SU-DHL-6 (cell line): Measurements from ENCODE around the gene DGKG.

Experiments used
- H2AFZ ChIP-seq: fragments of 200-600 bp; sonication (generic); 2 replicates; pipeline ENCODE4 v1.6.1; 2014; ENCODE audit warnings: low read depth, mild to moderate bottlenecking, moderate library complexity, mixed read lengths, antibody characterized with exemption, low read length; ENCODE audit not compliant: severe bottlenecking
- H3F3A ChIP-seq: fragments of 200-600 bp; shearing (Covaris generic); 2 replicates; pipeline ENCODE4 v1.6.0; 2016; ENCODE audit warnings: antibody characterized with exemption, mild to moderate bottlenecking; ENCODE audit not compliant: insufficient read depth
- H3K27ac ChIP-seq: fragments of 200-600 bp; sonication (generic); 2 replicates; pipeline ENCODE4 v1.5.1; 2016; ENCODE audit warnings: low read depth, mild to moderate bottlenecking, low read length, moderate library complexity, mixed read lengths
- H3K27me3 ChIP-seq: fragments of 200-600 bp; sonication (generic), shearing (Covaris generic); 2 replicates; pipeline ENCODE4 v1.6.0; 2014; ENCODE audit warnings: mild to moderate bottlenecking, low read length
- H3K36me3 ChIP-seq: fragments of 200-600 bp; sonication (generic); 2 replicates; pipeline ENCODE4 v1.6.1; 2014; ENCODE audit warnings: mild to moderate bottlenecking, low read length, mixed read lengths
- H3K4me2 ChIP-seq: fragments of 300-600, 200-600 bp; shearing (Covaris generic), sonication (generic); 2 replicates; pipeline ENCODE4 v1.6.0; 2014; ENCODE audit warnings: low read length, low read depth, mild to moderate bottlenecking; ENCODE audit not compliant: poor library complexity, severe bottlenecking
- H3K4me3 ChIP-seq: fragments of 200-600 bp; sonication (generic); 2 replicates; pipeline ENCODE4 v1.5.1; 2014; ENCODE audit warnings: antibody characterized with exemption, low read length, mild to moderate bottlenecking, mixed read lengths; ENCODE audit not compliant: insufficient read depth, poor library complexity, severe bottlenecking
- H3K79me2 ChIP-seq: fragments of 200-600 bp; sonication (generic); 2 replicates; pipeline ENCODE4 v1.6.1; 2014; ENCODE audit warnings: mild to moderate bottlenecking, low read length, moderate library complexity; ENCODE audit not compliant: insufficient read depth
- H3K9ac ChIP-seq: fragments of 200-600 bp; sonication (generic); 2 replicates; pipeline ENCODE4 v1.7.0; 2014; ENCODE audit warnings: mild to moderate bottlenecking, low read length
- H3K9me2 ChIP-seq: fragments of 200-600 bp; sonication (generic); replicated peaks from 2 replicates; pipeline ENCODE4 v1.6.1; 2014; ENCODE audit warnings: low read length; ENCODE audit not compliant: insufficient read depth
- H3K9me3 ChIP-seq: fragments of 200-600 bp; sonication (generic); 2 replicates; pipeline ENCODE4 v1.6.1; 2014; ENCODE audit warnings: low read length, mixed read lengths; ENCODE audit not compliant: insufficient read depth
- H4K20me1 ChIP-seq: fragments of 200-600 bp; sonication (generic); 2 replicates; pipeline ENCODE4 v1.6.1; 2014; ENCODE audit warnings: low read depth, mild to moderate bottlenecking, antibody characterized with exemption, low read length, moderate library complexity, mixed read lengths
- CTCF ChIP-seq: fragments of 200-600 bp; sonication (generic); IDR thresholded peaks from one replicate; pipeline ENCODE4 v1.5.1; 2017; ENCODE audit warnings: antibody characterized with exemption, mild to moderate bottlenecking, low read length, moderate library complexity; ENCODE audit not compliant: insufficient read depth, poor library complexity, severe bottlenecking
- EZH2phosphoT487 ChIP-seq: fragments of 200-600 bp; sonication (generic), shearing (Covaris generic); conservative IDR thresholded peaks from 2 replicates; pipeline ENCODE4 v1.6.1; 2018; ENCODE audit warnings: mild to moderate bottlenecking, antibody characterized with exemption, low read length, moderate library complexity, mixed read lengths

DGKG gene

GRCh38 chr3:186127463-186127862 lies 234.6 kb downstream of the DGKG start:
- Histone ChIP-seq H3K27ac (no peak overlapping the region), H3K4me2 (no peak overlapping the region), H2AFZ (no peak overlapping the region), H3K4me3 (no peak overlapping the region), H3K9me2 (no peaks in the 10 kb centered on the region), H4K20me1 (no peaks in the 10 kb centered on the region), H3K9me3 (no peaks in the 10 kb centered on the region), H3F3A (no peaks in the 10 kb centered on the region), H3K9ac (no peak overlapping the region), H3K27me3 (no peaks in the 10 kb centered on the region), H3K79me2 (no peaks in the 10 kb centered on the region), H3K36me3 (no peaks in the 10 kb centered on the region)
- no peak for TF ChIP-seq EZH2phosphoT487
- no peak for TF ChIP-seq CTCF

GRCh38 chr3:186125118-186125517 lies 236.9 kb downstream of the DGKG start:
- H3K27ac ChIP-seq, result no peak overlapping the region
- H3K36me3 ChIP-seq, result no peaks in the 10 kb centered on the region
- no peaks in the 10 kb centered on the region for H3K79me2 ChIP-seq
- H3K4me2 ChIP-seq, result no peak overlapping the region
- no peaks in the 10 kb centered on the region for H3K9me2 ChIP-seq
- H3K27me3 ChIP-seq, result no peaks in the 10 kb centered on the region
- no peaks in the 10 kb centered on the region for H3K9me3 ChIP-seq
- no peaks in the 10 kb centered on the region for H4K20me1 ChIP-seq
- H3F3A ChIP-seq, result no peaks in the 10 kb centered on the region
- H2AFZ ChIP-seq, result no peak overlapping the region
- H3K4me3 ChIP-seq, result no peak overlapping the region
- H3K9ac ChIP-seq, result no peak overlapping the region
- no peak for TF ChIP-seq CTCF
- TF ChIP-seq EZH2phosphoT487, result no peak

- TF ChIP-seq EZH2phosphoT487, result no peak
These were observed 237.4 kb downstream of the DGKG start for GRCh38 chr3:186124592-186124991.

GRCh38 chr3:186123012-186123411 lies 239.0 kb downstream of the DGKG start:
- no peak overlapping the region for H2AFZ ChIP-seq
- TF ChIP-seq EZH2phosphoT487 (no peak), CTCF (no peak)

More at GRCh38 chr3:186124592-186124991, 237.4 kb downstream of the DGKG start:
- Histone ChIP-seq H3K36me3 (no peaks in the 10 kb centered on the region), H3F3A (no peaks in the 10 kb centered on the region), H3K9me3 (no peaks in the 10 kb centered on the region), H3K9me2 (no peaks in the 10 kb centered on the region), H2AFZ (no peak overlapping the region), H3K79me2 (no peaks in the 10 kb centered on the region), H3K9ac (no peak overlapping the region), H4K20me1 (no peaks in the 10 kb centered on the region), H3K27me3 (no peaks in the 10 kb centered on the region), H3K27ac (no peak overlapping the region), H3K4me3 (no peak overlapping the region), H3K4me2 (no peak overlapping the region)

More at GRCh38 chr3:186123012-186123411, 239.0 kb downstream of the DGKG start:
- Histone ChIP-seq H3K9ac (no peak overlapping the region), H3K27me3 (no peaks in the 10 kb centered on the region), H3K79me2 (no peaks in the 10 kb centered on the region), H4K20me1 (no peaks in the 10 kb centered on the region), H3K36me3 (no peaks in the 10 kb centered on the region), H3K4me3 (no peak overlapping the region), H3F3A (no peaks in the 10 kb centered on the region), H3K9me2 (no peaks in the 10 kb centered on the region), H3K4me2 (no peak overlapping the region), H3K27ac (no peak overlapping the region), H3K9me3 (no peaks in the 10 kb centered on the region)
